GM10847 (cell line): ENCODE data around the gene CAPN9.

Source experiments
- POLR2A ChIP-seq: IDR thresholded peaks from 2 replicates; pipeline ENCODE4 v1.6.1; 2011; ENCODE audit not compliant: insufficient read length; ENCODE audit errors: extremely low read depth

Gene CAPN9

DNA sequence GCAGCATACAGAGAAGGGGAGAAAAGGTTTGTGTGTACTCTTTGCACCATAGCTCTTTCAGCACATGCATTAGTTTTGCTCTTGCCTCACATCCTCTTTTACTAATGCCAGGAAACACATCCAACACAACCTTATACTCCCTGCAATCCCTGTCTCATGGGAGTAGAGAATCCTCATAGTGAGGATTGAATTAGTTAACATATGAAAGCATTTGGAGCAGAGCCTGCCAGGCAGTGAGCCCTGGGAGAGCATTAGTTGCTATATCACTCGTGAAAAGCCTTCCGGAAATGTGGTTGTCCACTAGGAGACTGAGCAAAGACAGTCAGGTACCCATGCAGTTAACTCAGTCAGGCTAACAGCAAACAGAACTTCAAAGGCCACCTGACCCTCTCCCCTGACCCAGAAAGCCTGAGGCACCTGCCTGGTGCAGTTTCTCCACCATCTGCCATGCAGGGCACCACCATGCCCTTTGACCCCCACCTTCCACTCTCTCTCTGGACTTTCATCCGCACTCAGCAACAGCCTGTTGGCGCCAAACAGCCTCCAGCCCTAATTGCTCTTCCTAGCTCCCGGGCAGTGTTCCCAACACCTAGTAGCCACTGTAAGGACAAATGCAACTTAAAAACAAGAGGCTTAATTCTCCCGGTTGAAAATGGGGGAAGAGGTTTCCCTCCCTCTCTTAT, 18.3 kb upstream of the CAPN9 start:
- TF ChIP-seq POLR2A: no peak

DNA sequence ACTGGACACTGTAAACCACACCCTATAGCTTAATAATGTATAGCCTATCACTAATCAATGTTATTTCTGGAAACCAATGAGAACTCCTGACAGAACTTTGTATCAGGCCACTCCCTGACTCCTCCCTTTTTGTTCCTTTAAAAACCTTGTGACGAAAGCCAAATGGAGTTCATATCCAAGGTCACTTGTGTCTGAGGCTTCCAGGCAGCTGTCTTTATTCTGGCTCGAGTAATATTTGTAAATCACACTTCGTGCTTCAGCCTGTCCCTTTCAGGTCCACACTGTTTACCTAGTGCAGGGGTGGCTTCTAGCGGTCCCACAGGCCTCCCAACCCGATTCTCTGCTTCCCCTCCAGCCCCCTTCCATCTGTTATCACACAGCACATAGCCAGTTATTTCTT, 16.2 kb upstream of the CAPN9 start:
- no peak for TF ChIP-seq POLR2A

DNA sequence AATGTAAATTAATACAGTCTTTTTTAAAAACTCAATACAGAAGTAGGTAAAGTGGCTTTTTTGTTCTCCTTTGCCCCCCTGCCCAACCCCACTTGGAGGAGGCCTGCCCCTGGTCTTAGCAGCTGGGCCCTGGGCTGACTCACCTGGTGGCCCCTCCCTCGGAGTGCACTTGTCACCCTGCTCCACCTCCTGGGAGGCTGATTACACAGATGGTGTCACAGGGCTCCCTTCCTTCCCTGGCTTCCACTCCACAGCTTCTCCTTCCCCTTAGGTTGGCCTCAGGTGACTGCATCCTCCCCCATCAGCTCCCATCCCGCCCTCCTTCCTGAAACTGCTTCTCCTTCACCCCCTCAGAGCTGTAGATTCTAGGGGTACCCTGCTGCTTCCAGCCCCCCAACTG, 11.7 kb upstream of the CAPN9 start:
- no peak for TF ChIP-seq POLR2A

DNA sequence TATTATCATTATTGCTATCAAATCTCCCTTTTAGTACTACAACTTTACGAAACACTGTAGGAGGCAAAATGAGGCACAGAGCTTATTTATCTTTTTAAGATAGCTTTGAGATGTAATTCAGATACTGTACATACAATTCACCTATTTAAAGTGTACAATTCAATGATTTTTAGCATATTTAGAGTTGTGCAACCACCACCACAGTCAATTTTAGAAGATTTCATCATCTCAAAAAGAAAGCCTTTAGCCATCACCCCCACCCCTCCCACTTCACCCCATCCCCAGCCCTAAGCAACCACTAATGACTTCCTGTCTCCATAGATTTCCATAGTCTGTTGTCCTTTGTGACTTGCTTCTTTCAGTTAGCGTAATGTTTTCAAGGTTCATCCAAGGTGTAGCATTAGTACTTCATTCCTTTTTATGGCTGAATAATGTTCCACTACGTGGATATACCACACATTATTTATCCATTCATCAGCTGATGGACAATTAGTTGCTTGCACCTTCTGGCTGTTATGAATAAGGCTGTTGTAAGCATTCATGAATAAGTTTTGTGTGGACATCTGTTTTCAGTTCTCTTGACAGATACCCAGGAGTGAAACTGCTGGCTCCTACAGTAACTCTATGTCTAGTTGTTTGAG, 9.4 kb upstream of the CAPN9 start:
- TF ChIP-seq POLR2A: no peak

DNA sequence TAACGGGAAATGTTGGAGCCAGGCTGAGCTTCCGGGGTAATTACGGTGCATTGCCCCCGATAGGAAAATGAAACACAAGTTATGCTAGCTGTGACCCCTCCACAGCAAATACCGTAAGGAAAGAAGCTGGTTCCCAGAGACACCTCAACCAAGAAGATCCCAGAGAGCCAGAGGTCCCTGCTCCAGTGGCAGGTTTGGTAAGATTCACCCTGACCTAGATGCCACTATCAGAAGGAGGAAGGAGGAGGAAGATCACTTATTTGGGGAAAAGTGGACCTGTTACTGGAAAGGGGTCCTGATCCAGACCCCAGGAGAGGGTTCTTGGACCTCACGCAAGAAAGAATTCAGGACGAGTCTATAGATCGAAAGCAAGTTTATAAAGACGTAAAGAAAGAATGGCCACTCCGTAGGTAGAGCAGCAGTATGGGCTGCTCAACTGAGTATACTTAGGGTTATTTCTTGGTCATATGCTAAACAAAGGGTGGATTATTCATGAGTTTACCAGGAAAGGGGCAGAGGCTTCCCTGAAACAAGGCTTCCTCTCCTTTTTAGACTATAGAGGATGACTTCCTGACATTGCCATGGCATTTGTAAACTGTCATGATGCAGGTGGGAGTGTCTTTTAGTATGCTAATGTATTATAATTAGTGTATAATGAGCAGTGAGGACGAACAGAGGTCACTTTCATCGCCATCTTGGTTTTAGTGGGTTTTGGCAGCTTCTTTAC, 7.5 kb upstream of the CAPN9 start:
- TF ChIP-seq POLR2A: no peak

DNA sequence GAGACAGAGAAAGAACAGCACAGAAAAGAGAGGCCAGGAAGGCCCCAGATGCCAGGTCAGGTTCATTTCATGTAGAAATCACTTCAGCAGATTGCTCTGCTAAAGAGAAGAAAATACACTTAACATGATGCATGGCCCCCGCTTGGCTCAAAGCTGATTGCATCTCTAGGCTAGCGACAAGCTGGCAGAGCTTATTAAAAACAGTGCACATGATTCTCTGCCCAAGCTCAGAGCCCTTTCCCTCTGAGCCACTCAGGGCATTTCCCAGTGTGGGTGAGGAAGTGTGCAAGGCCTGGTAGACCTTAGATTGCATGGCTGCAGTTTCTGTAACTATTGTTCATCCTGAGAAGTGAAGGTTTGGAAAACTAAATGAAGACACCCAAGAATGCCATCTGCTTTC, 3.3 kb upstream of the CAPN9 start:
- TF ChIP-seq POLR2A: no peak

GRCh38 chr1:230744382-230744781, 2.8 kb upstream of the CAPN9 start:
- TF ChIP-seq POLR2A: no peak

DNA sequence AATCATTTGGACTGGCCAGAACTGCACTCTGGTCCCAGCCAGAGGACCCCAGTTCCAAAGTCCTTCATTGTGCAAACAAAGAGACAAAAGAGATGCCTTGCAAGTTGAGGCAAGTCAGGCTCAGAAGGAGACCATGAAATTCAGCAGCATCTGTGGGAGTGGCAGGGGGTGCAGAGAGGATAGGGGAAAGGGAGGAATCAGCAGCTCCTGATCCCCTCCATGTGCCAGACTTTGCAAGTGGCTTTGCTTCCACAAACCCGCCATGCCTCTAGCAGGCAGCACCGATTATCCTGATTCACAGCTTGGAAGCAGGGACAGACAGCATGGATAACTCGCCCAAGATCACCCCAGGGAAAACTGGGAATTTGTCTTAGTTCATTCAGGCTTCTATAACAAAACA, 2.1 kb upstream of the CAPN9 start:
- no peak for TF ChIP-seq POLR2A

- no peak for TF ChIP-seq POLR2A
Measured at GRCh38 chr1:230746617-230747016, 571 bp upstream of the CAPN9 start.

DNA sequence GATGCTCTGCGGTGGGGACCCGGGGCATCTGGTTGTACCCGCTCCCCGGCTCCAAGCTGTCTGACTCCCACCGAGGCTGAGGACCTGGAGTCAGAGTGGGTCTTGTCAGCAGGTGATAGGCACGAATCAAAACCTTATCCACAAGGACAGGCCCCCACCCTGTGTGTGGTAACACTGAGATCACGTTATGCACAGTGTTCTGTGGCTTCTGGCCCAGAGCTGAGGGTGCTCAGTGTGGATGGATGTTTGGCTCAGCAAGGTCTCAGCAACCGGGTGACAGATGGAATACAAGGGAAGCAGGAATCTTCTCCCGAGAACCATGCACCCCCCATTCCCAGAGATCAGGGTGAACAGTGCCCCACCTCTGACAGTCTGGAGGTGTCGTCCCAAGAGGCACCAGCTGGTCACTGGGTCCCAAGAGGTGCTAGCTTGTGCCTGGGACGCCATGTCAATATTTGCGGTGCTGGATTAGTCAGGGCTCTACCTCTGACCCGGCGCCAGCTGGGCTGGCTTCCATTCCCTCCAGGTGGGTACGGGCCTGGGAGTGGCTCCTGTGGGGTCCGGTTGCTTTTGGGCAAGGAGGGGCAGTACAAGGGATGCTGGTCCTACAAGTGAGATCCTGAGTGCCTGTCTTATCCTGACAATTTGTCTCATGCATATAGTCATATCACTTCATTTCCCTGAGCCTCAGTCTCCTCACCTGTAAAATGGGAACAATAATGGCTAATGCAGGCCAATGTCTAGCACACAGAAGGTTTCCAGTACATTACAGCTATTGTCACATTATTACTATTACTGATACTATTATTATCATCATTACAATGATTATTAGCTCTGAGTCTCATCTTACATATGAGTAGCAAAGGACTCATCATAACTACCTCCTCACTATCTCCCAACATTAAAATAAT, 957 bp downstream of the CAPN9 start:
- no peak for TF ChIP-seq POLR2A

DNA sequence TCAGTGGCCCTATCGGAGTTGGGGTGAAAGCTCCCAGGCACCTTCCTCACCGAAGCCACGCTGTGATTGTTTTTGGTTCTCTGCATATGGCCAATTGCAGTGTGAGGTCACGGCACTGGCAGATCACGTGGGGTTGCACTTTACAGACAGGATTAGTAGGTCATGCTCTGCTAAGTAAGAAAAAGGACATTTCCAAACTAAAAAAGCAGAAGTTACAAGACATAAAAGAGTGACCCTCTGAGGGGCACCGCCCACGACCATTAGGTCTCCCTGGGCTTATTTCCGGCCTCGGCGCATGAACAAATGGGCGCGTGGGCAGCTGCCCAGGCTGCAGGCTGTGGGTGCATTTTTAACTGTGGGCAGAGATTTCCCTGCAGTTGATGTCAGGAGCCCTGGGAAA, 2.0 kb downstream of the CAPN9 start:
- no peak for TF ChIP-seq POLR2A

GRCh38 chr1:230749635-230750034, 2.4 kb downstream of the CAPN9 start:
- no peak for TF ChIP-seq POLR2A

GRCh38 chr1:230750576-230750975, 3.4 kb downstream of the CAPN9 start:
- no peak for TF ChIP-seq POLR2A

DNA sequence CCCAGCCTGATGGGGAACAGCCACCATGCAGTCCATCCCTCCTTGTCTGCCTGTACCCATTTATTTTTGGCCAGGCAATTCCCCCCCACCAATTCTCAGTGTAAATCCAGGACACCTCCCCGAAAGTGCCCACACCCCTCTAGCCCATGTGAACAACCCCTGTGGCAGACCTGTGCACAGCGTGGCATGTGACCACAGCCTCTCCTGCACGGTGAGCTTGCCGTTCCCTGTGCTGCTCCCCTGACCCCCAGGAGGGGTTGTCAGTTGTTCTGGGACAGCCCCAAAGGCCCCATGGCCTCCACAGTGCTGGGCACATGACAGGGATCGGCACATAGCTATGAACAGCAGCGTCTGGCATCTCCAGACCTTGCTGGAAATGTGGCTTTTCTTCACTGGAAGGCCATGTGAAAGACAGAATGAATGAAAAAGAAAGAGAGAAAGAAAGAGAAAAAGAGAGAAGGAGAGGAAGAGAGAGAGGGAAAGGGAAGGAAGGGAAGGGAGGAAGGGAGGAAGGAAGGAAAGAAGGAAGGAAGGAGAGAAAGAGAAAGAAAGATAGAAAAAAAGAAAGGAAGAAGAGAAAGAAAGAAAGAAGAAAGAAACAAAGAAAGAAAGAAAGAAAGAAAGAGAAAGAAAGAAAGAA, 3.9 kb downstream of the CAPN9 start:
- TF ChIP-seq POLR2A: no peak

- no peak for TF ChIP-seq POLR2A
Measured at GRCh38 chr1:230752407-230752806, 5.2 kb downstream of the CAPN9 start.
